Hematopoietic multipotent progenitor cell treated with erythropoietin and hydrocortisone succinate and interleukin-3 and kit ligand, for 4 days (in vitro differentiated cells): ENCODE data around the gene MRPL1.
A peak's percentile ranks its signal among the peaks of the same experiment; 100 is the strongest.
"Not testable (repeated sequence)": the region's sequence is repeated elsewhere in the genome, so short reads cannot be mapped to it uniquely, and the experiment has no call there.

Experiments
- DNase-seq: peaks from one replicate; pipeline ENCODE4 v3.0.0-alpha.2; 2015

MRPL1 gene

DNA sequence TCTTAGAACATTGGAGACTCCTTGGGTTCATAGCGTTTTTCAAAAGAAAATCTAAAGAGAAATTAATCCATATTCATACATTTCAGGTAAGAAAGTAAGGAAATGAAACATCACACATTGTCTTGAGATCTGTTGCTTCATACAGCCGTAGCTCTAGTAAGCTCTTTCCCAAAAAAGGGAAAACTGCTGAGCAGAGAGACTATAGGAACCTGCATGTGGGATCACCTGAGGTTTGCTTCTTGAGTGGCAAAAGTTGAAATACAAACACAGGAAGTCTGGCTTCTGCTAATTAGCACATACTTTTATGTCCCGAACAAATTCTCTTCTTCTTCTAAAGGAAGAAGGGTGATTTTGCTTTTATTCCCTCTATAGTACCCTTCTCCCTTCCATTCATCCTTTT lies 57.7 kb downstream of the MRPL1 start:
- no peak for DNase-seq

GRCh38 chr4:77921701-77922100 lies 59.1 kb downstream of the MRPL1 start:
- DNase-seq = peak; percentile 35

DNA sequence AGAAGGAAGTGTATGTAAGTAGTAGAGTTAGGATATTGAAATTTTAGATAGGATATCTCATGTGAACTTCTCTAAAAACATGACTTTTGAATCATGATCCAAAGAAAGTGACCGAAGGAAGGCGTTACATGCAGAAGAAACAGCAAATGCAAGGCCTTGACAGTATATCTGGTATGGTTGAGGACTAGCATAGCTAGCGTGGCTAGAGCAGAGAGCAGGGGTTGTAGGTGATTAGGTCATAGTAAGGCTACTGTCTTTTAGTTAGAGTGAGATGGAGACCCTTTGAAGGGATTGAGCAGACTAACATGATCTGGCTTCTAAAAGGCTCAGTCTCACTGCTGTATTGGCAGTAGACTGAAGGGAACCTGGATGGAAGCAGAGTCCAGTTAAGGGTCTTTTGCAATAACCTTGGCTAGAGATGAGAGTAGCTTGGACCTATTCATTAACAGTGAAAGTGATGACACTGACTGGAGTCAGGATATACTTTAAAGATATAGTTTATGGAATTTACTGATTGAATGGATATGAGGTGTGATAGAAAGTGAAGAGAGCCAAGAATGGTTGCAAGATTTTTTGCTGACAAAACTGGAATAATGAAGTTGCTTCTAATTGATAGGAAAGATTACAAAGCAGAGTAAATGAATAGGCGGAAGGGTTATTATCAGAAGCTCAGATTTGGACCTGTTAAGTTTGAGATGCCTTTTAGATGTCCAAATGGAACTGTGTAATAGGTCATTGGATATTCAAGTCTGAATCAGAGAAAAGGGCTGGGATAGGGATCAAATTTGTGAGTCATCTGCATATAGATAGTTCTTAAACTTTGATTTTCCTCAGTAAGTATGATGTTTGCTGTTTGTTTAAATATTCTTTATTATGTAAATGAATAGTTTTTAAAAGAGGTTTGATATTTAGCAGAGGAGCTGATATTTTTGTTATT lies 59.8 kb downstream of the MRPL1 start:
- DNase-seq = no peak

DNA sequence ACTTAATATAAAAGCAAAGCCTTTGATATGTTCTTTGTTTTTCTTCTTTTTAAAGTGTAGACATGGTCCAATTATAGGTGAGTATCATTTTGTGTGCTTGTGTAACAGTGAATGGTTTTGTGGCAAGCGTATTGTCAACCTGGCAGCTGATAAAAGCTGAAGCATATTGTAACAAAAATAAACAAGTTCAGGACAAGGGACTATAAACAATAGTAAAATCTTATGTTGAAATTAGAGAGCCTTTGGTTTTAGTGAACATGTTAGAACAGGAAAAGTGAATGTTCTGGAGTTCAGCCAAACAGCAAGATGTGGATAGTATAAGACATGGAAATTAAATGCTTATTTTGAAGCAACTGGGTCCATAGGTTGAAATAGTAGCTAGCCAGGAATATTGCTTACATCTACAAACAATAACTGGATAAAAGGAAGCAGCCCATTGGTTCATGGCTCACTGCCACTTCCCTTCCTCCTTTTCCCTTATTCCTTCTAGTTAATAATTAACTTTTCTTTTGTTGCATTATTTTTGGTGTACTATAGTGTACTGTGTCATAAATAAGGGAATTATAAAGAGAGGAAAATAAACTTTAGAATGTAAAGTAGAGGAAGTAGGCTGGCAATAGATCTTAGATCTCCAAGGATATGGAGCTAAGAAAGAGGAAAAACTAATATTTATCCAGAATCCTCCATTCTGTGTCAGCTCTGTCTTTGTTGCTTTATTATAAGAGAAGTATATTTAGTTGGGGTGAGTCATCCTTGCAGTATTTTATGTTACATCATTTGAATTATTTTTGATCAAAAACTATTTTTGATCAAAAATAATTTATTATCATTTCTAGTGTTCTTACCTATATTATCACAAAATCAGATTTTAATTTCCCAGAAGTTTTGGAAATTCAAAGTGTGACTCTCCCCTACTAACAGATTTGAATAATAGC lies 65.6 kb downstream of the MRPL1 start:
- DNase-seq = no peak

- no peak for DNase-seq
Measured at GRCh38 chr4:77930154-77930639, 67.6 kb downstream of the MRPL1 start.

GRCh38 chr4:77930876-77931275 lies 68.2 kb downstream of the MRPL1 start:
- no peak for DNase-seq

DNA sequence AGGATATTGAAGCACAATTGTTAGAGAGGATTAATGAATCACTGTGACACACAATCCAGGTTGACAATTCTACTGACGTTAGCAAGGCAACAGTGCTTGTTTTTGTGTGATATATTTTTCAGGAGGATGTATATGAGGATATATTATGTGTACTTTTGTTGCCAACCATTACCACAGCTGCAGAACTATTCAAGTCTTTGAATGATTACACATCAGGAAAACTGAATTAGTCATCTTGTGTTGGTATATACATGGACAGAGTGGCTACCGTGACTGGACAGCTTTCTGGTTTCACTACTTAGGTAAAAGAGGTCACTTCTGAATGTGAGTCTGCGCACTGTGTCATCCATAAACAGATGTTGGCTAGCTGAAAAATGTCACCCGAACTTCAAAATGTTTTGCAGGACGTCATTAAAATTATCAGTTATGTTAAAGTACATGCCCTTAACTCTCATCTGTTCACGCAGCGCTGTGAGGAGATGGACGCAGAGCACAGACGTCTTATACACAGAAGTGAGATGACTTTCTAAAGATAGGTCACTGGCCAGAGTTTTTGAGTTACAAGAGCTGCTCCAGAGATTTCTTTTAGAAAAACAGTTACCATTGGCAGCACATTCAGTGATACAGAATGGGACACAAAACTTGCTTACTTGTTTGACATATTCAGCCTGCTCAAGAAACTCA lies 69.0 kb downstream of the MRPL1 start:
- DNase-seq = no peak

DNA sequence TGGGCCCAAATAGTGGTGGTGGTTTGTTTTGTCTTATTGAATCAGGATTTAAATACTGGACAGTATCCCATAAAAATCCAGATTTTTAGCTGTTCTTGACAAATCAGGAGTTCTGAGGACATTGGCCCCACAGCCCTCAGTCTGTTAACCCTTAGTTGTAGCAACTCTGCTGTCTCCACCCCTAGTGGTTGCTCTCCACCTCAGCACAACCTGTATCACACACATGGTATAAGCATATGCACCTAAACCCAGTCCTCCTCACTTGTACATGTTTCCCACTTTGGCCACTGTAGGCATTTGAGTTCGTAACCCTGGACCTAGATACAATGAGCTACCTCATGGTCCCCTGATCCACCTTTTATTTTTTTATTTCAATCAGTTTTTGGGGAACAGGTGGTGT lies 75.9 kb downstream of the MRPL1 start:
- DNase-seq = no peak

GRCh38 chr4:77945929-77946328 lies 83.3 kb downstream of the MRPL1 start:
- DNase-seq = not testable (repeated sequence)

GRCh38 chr4:77950203-77950602 lies 87.6 kb downstream of the MRPL1 start:
- no peak for DNase-seq

GRCh38 chr4:77952457-77952856 lies 89.8 kb downstream of the MRPL1 start:
- no peak for DNase-seq

DNA sequence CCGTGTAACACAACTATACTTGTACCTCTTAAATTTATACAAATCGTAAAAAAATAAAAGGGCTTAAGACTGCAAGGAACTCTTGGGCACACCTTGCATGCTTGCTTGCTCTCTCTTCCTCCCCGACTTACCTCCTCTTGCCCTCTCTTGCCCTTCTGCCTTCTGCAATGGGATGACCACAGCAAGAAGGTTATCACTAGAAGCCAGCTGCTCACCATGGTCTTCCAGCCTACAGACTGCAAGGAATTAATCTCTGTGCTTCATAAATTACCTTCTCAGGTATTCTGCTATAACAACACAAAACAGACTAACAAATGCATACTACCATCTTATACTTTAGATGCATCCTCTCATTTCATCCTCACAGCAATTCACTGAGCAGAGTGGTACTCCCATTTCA lies 92.1 kb downstream of the MRPL1 start:
- no peak for DNase-seq

GRCh38 chr4:77956917-77957316 lies 94.3 kb downstream of the MRPL1 start:
- DNase-seq = no peak

GRCh38 chr4:77958897-77959296 lies 96.3 kb downstream of the MRPL1 start:
- no peak for DNase-seq

GRCh38 chr4:77959566-77960338 lies 97.1 kb downstream of the MRPL1 start:
- DNase-seq = peak; percentile 80

DNA sequence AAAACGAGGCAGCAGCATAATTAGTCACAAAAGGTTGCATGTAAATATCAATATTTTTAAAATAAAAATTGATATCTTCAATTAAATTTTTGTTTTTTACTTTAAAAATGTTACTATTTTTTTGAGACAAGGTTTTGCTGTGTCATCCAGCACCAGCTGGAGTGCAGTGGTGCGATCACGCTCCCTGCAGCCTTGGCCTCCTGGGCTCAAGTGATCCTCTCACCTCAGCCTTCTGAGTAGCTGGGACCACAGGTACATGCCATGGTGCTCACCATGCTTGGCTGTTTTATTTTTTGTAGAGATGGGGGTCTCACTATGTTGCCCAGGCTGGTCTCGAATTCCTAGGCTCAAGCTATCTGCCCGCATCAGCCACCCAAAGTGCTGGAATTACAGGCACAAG lies 97.7 kb downstream of the MRPL1 start:
- no peak for DNase-seq

- no peak for DNase-seq
Measured at GRCh38 chr4:77963004-77963403, 100.4 kb downstream of the MRPL1 start.

DNA sequence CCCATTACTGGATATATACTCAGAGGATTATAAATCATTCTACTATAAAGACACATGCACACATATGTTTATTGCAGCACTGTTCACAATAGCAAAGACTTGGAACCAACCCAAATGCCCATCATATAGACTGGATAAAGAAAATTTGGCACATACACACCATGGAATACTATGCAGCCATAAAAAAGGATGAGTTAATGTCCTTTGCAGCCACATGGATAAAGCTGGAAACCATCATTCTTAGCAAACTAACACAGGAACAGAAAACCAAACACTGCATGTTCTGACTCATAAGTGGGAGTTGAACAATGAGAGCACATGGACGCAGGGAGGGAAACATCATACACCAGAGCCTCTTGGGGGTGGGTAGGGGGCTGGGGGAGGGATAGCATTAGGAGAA lies 111.0 kb downstream of the MRPL1 start:
- not testable (repeated sequence) for DNase-seq

DNA sequence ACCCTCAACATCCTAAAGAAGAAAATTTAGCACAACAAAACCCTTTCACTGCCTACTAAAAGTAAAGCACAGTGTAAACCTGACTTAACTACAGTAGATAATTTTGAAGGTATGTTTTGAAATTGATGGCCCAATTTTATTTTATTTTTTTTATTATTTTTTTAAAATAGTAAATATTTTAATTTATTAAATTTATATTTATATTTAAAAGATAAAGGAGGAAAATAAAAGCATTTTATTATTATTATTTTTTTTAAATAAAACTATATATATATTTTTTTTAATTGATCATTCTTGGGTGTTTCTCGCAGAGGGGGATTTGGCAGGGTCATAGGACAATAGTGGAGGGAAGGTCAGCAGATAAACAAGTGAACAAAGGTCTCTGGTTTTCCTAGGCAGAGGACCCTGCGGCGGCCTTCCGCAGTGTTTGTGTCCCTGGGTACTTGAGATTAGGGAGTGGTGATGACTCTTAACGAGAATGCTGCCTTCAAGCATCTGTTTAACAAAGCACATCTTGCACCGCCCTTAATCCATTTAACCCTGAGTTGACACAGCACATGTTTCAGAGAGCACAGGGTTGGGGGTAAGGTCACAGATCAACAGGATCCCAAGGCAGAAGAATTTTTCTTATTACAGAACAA lies 120.4 kb downstream of the MRPL1 start:
- DNase-seq = not testable (repeated sequence)

DNA sequence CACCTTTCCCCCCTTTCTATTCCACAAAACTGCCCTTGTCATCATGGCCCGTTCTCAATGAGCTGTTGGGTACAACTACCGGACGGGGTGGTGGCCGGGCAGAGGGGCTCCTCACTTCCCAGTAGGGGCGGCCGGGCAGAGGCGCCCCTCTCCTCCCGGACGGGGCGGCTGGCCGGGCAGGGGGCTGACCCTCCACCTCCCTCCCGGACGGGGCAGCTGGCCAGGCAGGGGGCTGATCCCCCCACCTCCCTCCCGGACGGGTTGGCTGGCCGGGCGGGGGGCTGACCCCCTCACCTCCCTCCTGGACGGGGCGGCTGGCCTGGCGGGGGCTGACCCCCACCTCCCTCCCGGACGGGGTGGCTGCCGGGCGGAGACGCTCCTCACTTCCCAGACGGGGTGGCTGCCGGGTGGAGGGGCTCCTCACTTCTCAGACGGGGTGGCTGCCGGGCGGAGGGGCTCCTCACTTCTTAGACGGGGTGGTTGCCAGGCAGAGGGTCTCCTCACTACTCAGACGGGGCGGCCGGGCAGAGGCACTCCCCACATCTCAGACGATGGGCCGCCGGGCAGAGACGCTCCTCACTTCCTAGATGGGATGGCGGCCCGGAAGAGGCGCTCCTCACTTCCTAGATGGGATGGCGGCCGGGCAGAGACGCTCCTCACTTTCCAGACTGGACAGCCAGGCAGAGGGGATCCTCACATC lies 121.1 kb downstream of the MRPL1 start:
- DNase-seq = not testable (repeated sequence)

GRCh38 chr4:77989968-77990367 lies 127.3 kb downstream of the MRPL1 start:
- peak; percentile 3 for DNase-seq
